Keratinocyte (primary cell): ENCODE measurements around the gene UMAD1. TPM values are rescaled to one million over a fixed set of nuclear protein-coding genes. Genes with fewer than 3 reads are reported as not detected.
"Not testable (repeated sequence)": the region's sequence is repeated elsewhere in the genome, so short reads cannot be mapped to it uniquely, and the experiment has no call there.

Experiments used
- DNase-seq: peaks from one replicate; pipeline ENCODE4 v3.0.0-alpha.2; 2011; ENCODE audit warnings: low read depth, missing footprints, low spot score
- FAIRE-seq: peaks from 2 replicates; lab custom pipeline; 2011; peaks lifted over from hg19 to GRCh38; lab: Jason Lieb, UNC
- H2AFZ ChIP-seq: 2 replicates; pipeline ENCODE4 v1.6.0; 2012; ENCODE audit warnings: low read length, control low read depth, inconsistent platforms; ENCODE audit not compliant: control insufficient read depth
- H3K27ac ChIP-seq: 2 replicates; pipeline ENCODE4 v1.5.1; 2011; ENCODE audit warnings: low read length; ENCODE audit not compliant: control insufficient read depth, insufficient read depth
- H3K27me3 ChIP-seq: 3 replicates; pipeline ENCODE4 v1.6.0; 2011; ENCODE audit warnings: low read length; ENCODE audit not compliant: control insufficient read depth, insufficient read depth; ENCODE audit errors: extremely low read depth
- H3K36me3 ChIP-seq, 2 experiments: 2 replicates in 1 of 2; 3 replicates in 1 of 2; pipeline ENCODE4 v1.5.1; 2011; ENCODE audit warnings: low read length in 2 of 2, mild to moderate bottlenecking in 1 of 2; ENCODE audit not compliant: control insufficient read depth in 2 of 2, insufficient read depth in 2 of 2; ENCODE audit errors: extremely low read depth in 1 of 2
- H3K4me1 ChIP-seq: 3 replicates; pipeline ENCODE4 v1.5.1; 2011; ENCODE audit warnings: low read length; ENCODE audit not compliant: control insufficient read depth, insufficient read depth; ENCODE audit errors: extremely low read depth
- H3K4me2 ChIP-seq: 3 replicates; pipeline ENCODE4 v1.6.0; 2011; ENCODE audit warnings: low read depth, low read length; ENCODE audit not compliant: control insufficient read depth, insufficient read depth; ENCODE audit errors: extremely low read depth
- H3K4me3 ChIP-seq, 3 experiments: fragments of 200-600 bp in 1 of 3; sonication (generic) in 1 of 3; 2 replicates in 2 of 3; 3 replicates in 1 of 3; pipeline ENCODE4 v1.5.1; 2011 to 2016; ENCODE audit warnings: low read length in 3 of 3, mild to moderate bottlenecking in 3 of 3, control low read depth in 2 of 3, inconsistent platforms in 1 of 3, low read depth in 1 of 3, mixed read lengths in 1 of 3, mixed run types in 1 of 3, moderate library complexity in 1 of 3; ENCODE audit not compliant: control insufficient read depth in 2 of 3, insufficient read depth in 2 of 3; ENCODE audit errors: extremely low read depth in 1 of 3
- H3K79me2 ChIP-seq: 2 replicates; pipeline ENCODE4 v1.6.0; 2012; ENCODE audit warnings: low read length; ENCODE audit not compliant: control insufficient read depth, insufficient read depth
- H3K9ac ChIP-seq: 3 replicates; pipeline ENCODE4 v1.6.0; 2011; ENCODE audit warnings: low read length; ENCODE audit not compliant: control insufficient read depth, insufficient read depth; ENCODE audit errors: extremely low read depth
- H3K9me1 ChIP-seq: 3 replicates; pipeline ENCODE4 v1.6.0; 2011; ENCODE audit warnings: low read length; ENCODE audit not compliant: control insufficient read depth, insufficient read depth; ENCODE audit errors: extremely low read depth
- H3K9me3 ChIP-seq: 2 replicates; pipeline ENCODE4 v1.5.1; 2012; ENCODE audit warnings: low read depth, low read length; ENCODE audit not compliant: control insufficient read depth
- H4K20me1 ChIP-seq: 3 replicates; pipeline ENCODE4 v1.6.0; 2011; ENCODE audit warnings: low read length; ENCODE audit not compliant: control insufficient read depth, insufficient read depth; ENCODE audit errors: extremely low read depth
- CTCF ChIP-seq, 3 experiments: IDR thresholded peaks in 1 of 3; conservative IDR thresholded peaks in 1 of 3; optimal IDR thresholded peaks in 1 of 3; 2 replicates in 2 of 3; 3 replicates in 1 of 3; pipeline versions ENCODE3 to v1.5.1; 2011; ENCODE audit warnings: low read length in 3 of 3, mild to moderate bottlenecking in 3 of 3, moderate library complexity in 2 of 3, control low read depth in 1 of 3, inconsistent platforms in 1 of 3; ENCODE audit not compliant: insufficient read depth in 2 of 3; ENCODE audit errors: extremely low read depth in 1 of 3
- EZH2 ChIP-seq: IDR thresholded peaks from one replicate; pipeline ENCODE4 v1.6.1; 2012; ENCODE audit warnings: inconsistent platforms, mild to moderate bottlenecking, low read length, moderate library complexity
- dilution Hi-C: fragments of 300-500 bp; cut with MboI; formaldehyde crosslinking; loops from one replicate; pipeline ENCODE4 v1.7.0; 2020; ENCODE audit warnings: low sequenced_read_pairs; ENCODE audit not compliant: extremely low pct_ligation_motif_present
- polyA plus RNA-seq, 5 experiments: library from polyadenylated mRNA; depleted of rRNA in 3 of 5; stranded (reverse) in 3 of 5; stranded (forward) in 1 of 5; unstranded in 1 of 5; fragments of >200 nt; gene quantifications; 1 replicate in 1 of 5; 2 replicates in 3 of 5; 3 replicates in 1 of 5; pipeline versions ENCODE4 v1.2.1 to v1.2.3, GENCODE V29; 2011 to 2012; ENCODE audit warnings: missing spikeins in 2 of 5, low read depth in 1 of 5, low replicate concordance in 1 of 5

UMAD1 gene
- polyA plus RNA-seq, 1 donor (not counting 4 experiments of a cell fraction or from before 2014, with no cell fraction given): 18.2 TPM

- peak; percentile 20 for FAIRE-seq
- H3K27me3 ChIP-seq: no peaks in the 10 kb centered on the region
- no peak overlapping the region for H3K4me3 ChIP-seq
- no peak overlapping the region for H3K9ac ChIP-seq
- H3K4me1 ChIP-seq: no peaks in the 10 kb centered on the region
- dilution Hi-C loops: no loop called here
- no peak overlapping the region for H3K4me2 ChIP-seq
- H3K9me3 ChIP-seq: no peaks in the 10 kb centered on the region
- no peaks in the 10 kb centered on the region for H3K9me1 ChIP-seq
- no peaks in the 10 kb centered on the region for H3K79me2 ChIP-seq
- no peaks in the 10 kb centered on the region for H4K20me1 ChIP-seq
- no peak overlapping the region for H2AFZ ChIP-seq
- no peak for DNase-seq
- H3K27ac ChIP-seq: no peak overlapping the region
- TF ChIP-seq EZH2 (no peak), CTCF (optimal IDR thresholded peaks at IDR 0.05 in 1 of 3, IDR thresholded peaks at IDR 0.05 in 1 of 3, conservative IDR thresholded peaks at IDR 0.05 in 1 of 3; ENCODE audit: extremely low read depth in 1 of 3, insufficient read depth in 2 of 3, low read length in 3 of 3) (no peak)
- H3K36me3 ChIP-seq: peaks cover 0 to 3% of the 10 kb centered on the region in 2 experiments
These were observed 35.1 kb downstream of the UMAD1 start for GRCh38 chr7:7675686-7676085.

- H3K27ac ChIP-seq, FAIRE-seq, dilution Hi-C loops: not testable (repeated sequence)
These were observed 39.1 kb downstream of the UMAD1 start for GRCh38 chr7:7679640-7680039.

More at GRCh38 chr7:7679640-7680039, 39.1 kb downstream of the UMAD1 start:
- not testable (repeated sequence) for H3K79me2 ChIP-seq, DNase-seq, H3K9ac ChIP-seq, H3K9me1 ChIP-seq, H3K4me2 ChIP-seq, H2AFZ ChIP-seq, H3K4me3 ChIP-seq, H3K9me3 ChIP-seq, H3K36me3 ChIP-seq, H4K20me1 ChIP-seq, H3K27me3 ChIP-seq
- peaks cover 18% of the 10 kb centered on the region for H3K4me1 ChIP-seq
